Measurements from ENCODE around the gene FAM184B. TPM values are rescaled to one million over a fixed set of nuclear protein-coding genes. Genes with fewer than 3 reads are reported as not detected.

Gene FAM184B
- total RNA-seq, 1 experiment from 2014 or later = 0.07 TPM

GRCh38 chr4:17736484-17736883, 44.9 kb downstream of the FAM184B start:
- H3K9me2 ChIP-seq (ENCODE audit: insufficient read depth) = no peaks in the 10 kb centered on the region
- CTCF ChIA-PET = no interaction called here
- DNase-seq (ENCODE audit: low read depth, low spot score) = no peak

GRCh38 chr4:17726911-17727310, 54.5 kb downstream of the FAM184B start:
- no peak overlapping the region for H3K4me2 ChIP-seq (ENCODE audit: low read length)
- H3K27me3 ChIP-seq (ENCODE audit: insufficient read depth, low read length) = no peaks in the 10 kb centered on the region
- no peaks in the 10 kb centered on the region for H3K9me2 ChIP-seq (ENCODE audit: insufficient read depth)
- POLR2A ChIA-PET = no interaction called here
- intact Hi-C loops (cut with micrococcal nuclease) = no loop called here
- no TSS peak for BruUV-seq (replicated peaks)
- H3K9me3 ChIP-seq (ENCODE audit: control insufficient read depth in 1 of 2, insufficient read depth in 1 of 2, low read depth in 1 of 2, low read length in 2 of 2) = no peaks in the 10 kb centered on the region
- no peak overlapping the region for H3K9ac ChIP-seq (ENCODE audit: low read length)
- H3K4me3 ChIP-seq (replicated peaks in 1 of 2; ENCODE audit: low read depth in 1 of 2, low read length in 2 of 2) = no peak overlapping the region
- H3K79me2 ChIP-seq (ENCODE audit: insufficient read depth, low read length) = no peaks in the 10 kb centered on the region
- no peaks in the 10 kb centered on the region for H4K20me1 ChIP-seq (ENCODE audit: insufficient read depth)
- H2AFZ ChIP-seq (ENCODE audit: low read depth, low read length, poor library complexity, severe bottlenecking) = no peak overlapping the region
- no peaks in the 10 kb centered on the region for H3K36me3 ChIP-seq (ENCODE audit: control insufficient read depth in 1 of 2, insufficient read depth in 2 of 2, low read length in 2 of 2)
- CTCF ChIA-PET = no interaction called here
- no peaks in the 10 kb centered on the region for H3K4me1 ChIP-seq (ENCODE audit: control insufficient read depth in 1 of 2, insufficient read depth in 2 of 2, low read length in 2 of 2)
- no peak overlapping the region for H3K27ac ChIP-seq (ENCODE audit: low read depth, low read length)
- RAD21 ChIA-PET (ENCODE audit: low non-redundant PET in 1 of 2, low total read pairs in 2 of 2, uncharacterized antibody in 2 of 2, unreplicated experiment in 2 of 2) = no interaction called here
- no peak for DNase-seq (ENCODE audit: low read depth, low spot score)
- ATAC-seq = no peak
- TF ChIP-seq ZBTB33 (IDR thresholded peaks at IDR 0.05; ENCODE audit: extremely low read depth, insufficient replicate concordance, low read length) (no peak), ELF1 (IDR thresholded peaks at IDR 0.05; ENCODE audit: borderline replicate concordance, low read depth) (no peak), ZNF274 (IDR thresholded peaks at IDR 0.05; ENCODE audit: low read depth, low read length) (no peak), RAD21 (IDR thresholded peaks at IDR 0.05; ENCODE audit: low read depth) (no peak), JUND (IDR thresholded peaks at IDR 0.05) (no peak), CEBPB (IDR thresholded peaks at IDR 0.05; ENCODE audit: low read depth) (no peak), FOSL1 (IDR thresholded peaks at IDR 0.05; ENCODE audit: low read depth) (no peak), EGR1 (IDR thresholded peaks at IDR 0.05; ENCODE audit: low read depth) (no peak), SIN3A (IDR thresholded peaks at IDR 0.05; ENCODE audit: low read depth) (no peak), EZH2 (IDR thresholded peaks at IDR 0.05) (no peak), YY1 (IDR thresholded peaks at IDR 0.05; ENCODE audit: extremely low read depth, insufficient replicate concordance, low read depth, low read length) (no peak), SP1 (IDR thresholded peaks at IDR 0.05; ENCODE audit: low read depth) (no peak), POLR2AphosphoS5 (IDR thresholded peaks at IDR 0.05; ENCODE audit: low read depth, low read length) (no peak), EZH2phosphoT487 (IDR thresholded peaks at IDR 0.05; ENCODE audit: borderline replicate concordance) (no peak)

More at GRCh38 chr4:17736484-17736883, 44.9 kb downstream of the FAM184B start:
- Histone ChIP-seq H4K20me1 (ENCODE audit: insufficient read depth) (no peaks in the 10 kb centered on the region), H3K9ac (ENCODE audit: low read length) (no peak overlapping the region), H3K4me2 (ENCODE audit: low read length) (no peak overlapping the region), H3K36me3 (ENCODE audit: control insufficient read depth in 1 of 2, insufficient read depth in 2 of 2, low read length in 2 of 2) (no peaks in the 10 kb centered on the region), H3K79me2 (ENCODE audit: insufficient read depth, low read length) (no peaks in the 10 kb centered on the region), H2AFZ (ENCODE audit: low read depth, low read length, poor library complexity, severe bottlenecking) (no peak overlapping the region), H3K4me1 (ENCODE audit: control insufficient read depth in 1 of 2, insufficient read depth in 2 of 2, low read length in 2 of 2) (no peaks in the 10 kb centered on the region), H3K9me3 (ENCODE audit: control insufficient read depth in 1 of 2, insufficient read depth in 1 of 2, low read depth in 1 of 2, low read length in 2 of 2) (no peaks in the 10 kb centered on the region), H3K27me3 (ENCODE audit: insufficient read depth, low read length) (no peaks in the 10 kb centered on the region), H3K4me3 (replicated peaks in 1 of 2; ENCODE audit: low read depth in 1 of 2, low read length in 2 of 2) (no peak overlapping the region), H3K27ac (ENCODE audit: low read depth, low read length) (no peak overlapping the region)
- no TSS peak for BruUV-seq (replicated peaks)
- ChIA-PET POLR2A (no interaction called here), RAD21 (ENCODE audit: low non-redundant PET in 1 of 2, low total read pairs in 2 of 2, uncharacterized antibody in 2 of 2, unreplicated experiment in 2 of 2) (no interaction called here)
- TF ChIP-seq MAX (IDR thresholded peaks at IDR 0.05) (no peak), YY1 (IDR thresholded peaks at IDR 0.05; ENCODE audit: extremely low read depth, insufficient replicate concordance, low read depth, low read length) (no peak), EZH2phosphoT487 (IDR thresholded peaks at IDR 0.05; ENCODE audit: borderline replicate concordance) (no peak), SRF (IDR thresholded peaks at IDR 0.05; ENCODE audit: low read depth) (no peak), RAD21 (IDR thresholded peaks at IDR 0.05; ENCODE audit: low read depth) (no peak)
- intact Hi-C loops (cut with micrococcal nuclease) = no loop called here
- peak; percentile 50; the same call in 1 of the 2 replicates for ATAC-seq

Data from HCT116 (cell line).